GM18505 (cell line): Measurements from ENCODE around the gene C1QTNF3.

Source experiments
- ATAC-seq: cut with Tn5 transposase; IDR thresholded peaks from one replicate; pipeline ENCODE4 v1.9.1; 2021; ENCODE audit not compliant: unreplicated experiment
- POLR2A ChIP-seq: IDR thresholded peaks from 4 replicates; pipeline ENCODE4 v1.6.1; 2011; ENCODE audit warnings: borderline replicate concordance; ENCODE audit not compliant: insufficient read depth, insufficient read length; ENCODE audit errors: extremely low read depth

Gene C1QTNF3

GRCh38 chr5:34058532-34058931 is 15.5 kb upstream of the C1QTNF3 start:
- no peak for TF ChIP-seq POLR2A
- no peak for ATAC-seq

- ATAC-seq, result no peak
Observed at GRCh38 chr5:34057569-34057968, 14.6 kb upstream of the C1QTNF3 start.

GRCh38 chr5:34057118-34057517 is 14.1 kb upstream of the C1QTNF3 start:
- no peak for ATAC-seq
- TF ChIP-seq POLR2A, result no peak

More at GRCh38 chr5:34057569-34057968, 14.6 kb upstream of the C1QTNF3 start:
- no peak for TF ChIP-seq POLR2A

GRCh38 chr5:34055667-34056066 is 12.7 kb upstream of the C1QTNF3 start:
- ATAC-seq, result no peak
- no peak for TF ChIP-seq POLR2A

GRCh38 chr5:34054400-34054729 is 11.4 kb upstream of the C1QTNF3 start:
- no peak for TF ChIP-seq POLR2A
- ATAC-seq, result no peak

GRCh38 chr5:34053571-34054399 is 10.8 kb upstream of the C1QTNF3 start:
- no peak for TF ChIP-seq POLR2A
- no peak for ATAC-seq

GRCh38 chr5:34053133-34053532 is 10.1 kb upstream of the C1QTNF3 start:
- TF ChIP-seq POLR2A, result no peak
- ATAC-seq, result no peak

GRCh38 chr5:34051374-34051980 is 8.5 kb upstream of the C1QTNF3 start:
- no peak for TF ChIP-seq POLR2A
- no peak for ATAC-seq

- no peak for TF ChIP-seq POLR2A
- ATAC-seq, result no peak
Observed at GRCh38 chr5:34047774-34048572, 5.0 kb upstream of the C1QTNF3 start.

- ATAC-seq, result no peak
- no peak for TF ChIP-seq POLR2A
Observed at GRCh38 chr5:34047143-34047542, 4.1 kb upstream of the C1QTNF3 start.

- no peak for ATAC-seq
- no peak for TF ChIP-seq POLR2A
Observed at GRCh38 chr5:34045996-34046395, 3.0 kb upstream of the C1QTNF3 start.

- no peak for ATAC-seq
- TF ChIP-seq POLR2A, result no peak
Observed at GRCh38 chr5:34045023-34045422, 2.0 kb upstream of the C1QTNF3 start.

- TF ChIP-seq POLR2A, result no peak
- peak; percentile 69 for ATAC-seq
Observed at GRCh38 chr5:34042321-34042720, 692 bp downstream of the C1QTNF3 start.

- no peak for TF ChIP-seq POLR2A
- ATAC-seq, result no peak
Observed at GRCh38 chr5:34041247-34041972, 1.6 kb downstream of the C1QTNF3 start.

- no peak for TF ChIP-seq POLR2A
- ATAC-seq, result no peak
Observed at GRCh38 chr5:34040472-34040871, 2.5 kb downstream of the C1QTNF3 start.
